ENCODE measurements around the gene CACNA1I. TPM values are rescaled to one million over a fixed set of nuclear protein-coding genes. Genes with fewer than 3 reads are reported as not detected.

The CACNA1I gene
- total and polyA plus RNA-seq, 2 experiments from 2014 or later = 0.42 to 2.4 TPM

DNA sequence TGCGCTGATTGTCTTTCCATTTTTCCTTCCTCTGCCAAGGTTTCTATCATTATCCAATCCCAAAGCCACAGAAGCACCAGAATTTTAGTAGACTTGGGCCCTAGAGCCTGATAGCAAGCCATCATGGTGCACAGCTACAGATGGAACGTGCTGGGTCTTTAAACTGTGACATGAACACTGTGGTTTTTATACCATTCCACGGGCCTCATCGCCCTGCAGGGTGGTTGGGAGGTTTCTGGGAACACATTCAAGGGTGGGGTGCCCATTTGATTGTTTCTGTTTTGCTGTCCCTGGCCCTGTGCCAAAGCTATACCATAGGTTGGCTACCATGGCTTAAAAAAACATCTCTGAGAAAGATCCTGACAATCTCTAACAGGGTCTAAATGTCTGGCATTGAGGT lies 151.9 kb downstream of the CACNA1I start (continued):
- TF ChIP-seq, protein P1, sequence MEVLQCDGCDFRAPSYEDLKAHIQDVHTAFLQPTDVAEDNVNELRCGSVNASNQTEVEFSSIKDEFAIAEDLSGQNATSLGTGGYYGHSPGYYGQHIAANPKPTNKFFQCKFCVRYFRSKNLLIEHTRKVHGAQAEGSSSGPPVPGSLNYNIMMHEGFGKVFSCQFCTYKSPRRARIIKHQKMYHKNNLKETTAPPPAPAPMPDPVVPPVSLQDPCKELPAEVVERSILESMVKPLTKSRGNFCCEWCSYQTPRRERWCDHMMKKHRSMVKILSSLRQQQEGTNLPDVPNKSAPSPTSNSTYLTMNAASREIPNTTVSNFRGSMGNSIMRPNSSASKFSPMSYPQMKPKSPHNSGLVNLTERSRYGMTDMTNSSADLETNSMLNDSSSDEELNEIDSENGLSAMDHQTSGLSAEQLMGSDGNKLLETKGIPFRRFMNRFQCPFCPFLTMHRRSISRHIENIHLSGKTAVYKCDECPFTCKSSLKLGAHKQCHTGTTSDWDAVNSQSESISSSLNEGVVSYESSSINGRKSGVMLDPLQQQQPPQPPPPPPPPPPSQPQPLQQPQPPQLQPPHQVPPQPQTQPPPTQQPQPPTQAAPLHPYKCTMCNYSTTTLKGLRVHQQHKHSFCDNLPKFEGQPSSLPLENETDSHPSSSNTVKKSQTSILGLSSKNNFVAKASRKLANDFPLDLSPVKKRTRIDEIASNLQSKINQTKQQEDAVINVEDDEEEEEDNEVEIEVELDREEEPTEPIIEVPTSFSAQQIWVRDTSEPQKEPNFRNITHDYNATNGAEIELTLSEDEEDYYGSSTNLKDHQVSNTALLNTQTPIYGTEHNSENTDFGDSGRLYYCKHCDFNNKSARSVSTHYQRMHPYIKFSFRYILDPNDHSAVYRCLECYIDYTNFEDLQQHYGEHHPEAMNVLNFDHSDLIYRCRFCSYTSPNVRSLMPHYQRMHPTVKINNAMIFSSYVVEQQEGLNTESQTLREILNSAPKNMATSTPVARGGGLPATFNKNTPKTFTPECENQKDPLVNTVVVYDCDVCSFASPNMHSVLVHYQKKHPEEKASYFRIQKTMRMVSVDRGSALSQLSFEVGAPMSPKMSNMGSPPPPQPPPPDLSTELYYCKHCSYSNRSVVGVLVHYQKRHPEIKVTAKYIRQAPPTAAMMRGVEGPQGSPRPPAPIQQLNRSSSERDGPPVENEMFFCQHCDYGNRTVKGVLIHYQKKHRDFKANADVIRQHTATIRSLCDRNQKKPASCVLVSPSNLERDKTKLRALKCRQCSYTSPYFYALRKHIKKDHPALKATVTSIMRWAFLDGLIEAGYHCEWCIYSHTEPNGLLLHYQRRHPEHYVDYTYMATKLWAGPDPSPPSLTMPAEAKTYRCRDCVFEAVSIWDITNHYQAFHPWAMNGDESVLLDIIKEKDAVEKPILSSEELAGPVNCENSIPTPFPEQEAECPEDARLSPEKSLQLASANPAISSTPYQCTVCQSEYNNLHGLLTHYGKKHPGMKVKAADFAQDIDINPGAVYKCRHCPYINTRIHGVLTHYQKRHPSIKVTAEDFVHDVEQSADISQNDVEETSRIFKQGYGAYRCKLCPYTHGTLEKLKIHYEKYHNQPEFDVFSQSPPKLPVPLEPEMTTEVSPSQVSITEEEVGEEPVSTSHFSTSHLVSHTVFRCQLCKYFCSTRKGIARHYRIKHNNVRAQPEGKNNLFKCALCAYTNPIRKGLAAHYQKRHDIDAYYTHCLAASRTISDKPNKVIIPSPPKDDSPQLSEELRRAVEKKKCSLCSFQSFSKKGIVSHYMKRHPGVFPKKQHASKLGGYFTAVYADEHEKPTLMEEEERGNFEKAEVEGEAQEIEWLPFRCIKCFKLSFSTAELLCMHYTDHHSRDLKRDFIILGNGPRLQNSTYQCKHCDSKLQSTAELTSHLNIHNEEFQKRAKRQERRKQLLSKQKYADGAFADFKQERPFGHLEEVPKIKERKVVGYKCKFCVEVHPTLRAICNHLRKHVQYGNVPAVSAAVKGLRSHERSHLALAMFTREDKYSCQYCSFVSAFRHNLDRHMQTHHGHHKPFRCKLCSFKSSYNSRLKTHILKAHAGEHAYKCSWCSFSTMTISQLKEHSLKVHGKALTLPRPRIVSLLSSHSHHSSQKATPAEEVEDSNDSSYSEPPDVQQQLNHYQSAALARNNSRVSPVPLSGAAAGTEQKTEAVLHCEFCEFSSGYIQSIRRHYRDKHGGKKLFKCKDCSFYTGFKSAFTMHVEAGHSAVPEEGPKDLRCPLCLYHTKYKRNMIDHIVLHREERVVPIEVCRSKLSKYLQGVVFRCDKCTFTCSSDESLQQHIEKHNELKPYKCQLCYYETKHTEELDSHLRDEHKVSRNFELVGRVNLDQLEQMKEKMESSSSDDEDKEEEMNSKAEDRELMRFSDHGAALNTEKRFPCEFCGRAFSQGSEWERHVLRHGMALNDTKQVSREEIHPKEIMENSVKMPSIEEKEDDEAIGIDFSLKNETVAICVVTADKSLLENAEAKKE (CRISPR knock-in tag; IDR thresholded peaks at IDR 0.05) = no peak
- TF ChIP-seq ZNF114 (CRISPR knock-in tag; IDR thresholded peaks at IDR 0.05) (no peak), EZH2phosphoT487 (IDR thresholded peaks at IDR 0.05; ENCODE audit: unreplicated experiment) (no peak), JUNB (IDR thresholded peaks at IDR 0.05; ENCODE audit: unreplicated experiment) (no peak)

DNA sequence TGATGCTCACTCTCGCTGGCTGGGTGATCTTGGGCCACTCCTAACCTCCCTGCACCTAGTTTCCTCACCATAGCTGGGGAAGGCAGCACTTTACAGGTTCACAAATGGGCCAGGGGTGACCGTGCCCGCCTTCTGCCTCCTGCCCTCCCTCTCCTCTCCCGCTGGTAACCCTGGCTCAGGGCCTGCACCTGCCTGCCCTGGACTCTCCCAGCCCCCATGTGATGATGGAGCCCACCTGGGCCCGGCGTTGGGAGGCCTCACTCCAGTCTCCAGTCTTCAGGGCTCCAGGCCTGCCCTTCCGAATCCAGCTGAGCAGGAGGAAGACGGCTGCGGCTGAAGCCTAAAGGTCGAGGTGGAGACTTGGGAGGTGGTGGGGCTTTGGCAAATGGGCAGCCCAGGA lies 152.9 kb downstream of the CACNA1I start:
- no peak overlapping the region for H3K4me2 ChIP-seq
- ATAC-seq (no peak), DNase-seq (ENCODE audit: low spot score) (no peak)
- H3K27ac ChIP-seq (ENCODE audit: low read depth) = no peak overlapping the region
- Mint-ChIP-seq H3K27me3 (ENCODE audit: insufficient read depth, low read depth, poor library complexity) (peaks cover 9% of the 10 kb centered on the region), H3K36me3 (ENCODE audit: low read depth) (no peaks in the 10 kb centered on the region), H3K4me3 (no peak overlapping the region), H3K27ac (no peak overlapping the region), H3K4me1 (peaks cover 12% of the 10 kb centered on the region), H3K9me3 (no peaks in the 10 kb centered on the region)
- H4K20me1 ChIP-seq (replicated peaks; ENCODE audit: insufficient read depth) = no peaks in the 10 kb centered on the region
- H3K27me3 ChIP-seq (ENCODE audit: insufficient read depth) = no peaks in the 10 kb centered on the region
- H3K79me2 ChIP-seq (replicated peaks; ENCODE audit: insufficient read depth) = no peaks in the 10 kb centered on the region
- H3K9me2 ChIP-seq (ENCODE audit: insufficient read depth) = no peaks in the 10 kb centered on the region
- no peak overlapping the region for H2AFZ ChIP-seq
- no peaks in the 10 kb centered on the region for H3K4me1 ChIP-seq (ENCODE audit: insufficient read depth)
- H3K4me3 ChIP-seq = no peak overlapping the region
- H3F3A ChIP-seq (replicated peaks; ENCODE audit: low read depth) = no peaks in the 10 kb centered on the region
- no peaks in the 10 kb centered on the region for H3K36me3 ChIP-seq (ENCODE audit: insufficient read depth)
- TF ChIP-seq JUNB (IDR thresholded peaks at IDR 0.05; ENCODE audit: unreplicated experiment) = no peak
- no peak for TF ChIP-seq NANOG (IDR thresholded peaks at IDR 0.05; ENCODE audit: borderline replicate concordance)
- TF ChIP-seq POLR2AphosphoS5 (IDR thresholded peaks at IDR 0.05; ENCODE audit: low read depth) = no peak
- no peak for TF ChIP-seq STAT1 (IDR thresholded peaks at IDR 0.05; ENCODE audit: unreplicated experiment)
- TF ChIP-seq, protein P2, sequence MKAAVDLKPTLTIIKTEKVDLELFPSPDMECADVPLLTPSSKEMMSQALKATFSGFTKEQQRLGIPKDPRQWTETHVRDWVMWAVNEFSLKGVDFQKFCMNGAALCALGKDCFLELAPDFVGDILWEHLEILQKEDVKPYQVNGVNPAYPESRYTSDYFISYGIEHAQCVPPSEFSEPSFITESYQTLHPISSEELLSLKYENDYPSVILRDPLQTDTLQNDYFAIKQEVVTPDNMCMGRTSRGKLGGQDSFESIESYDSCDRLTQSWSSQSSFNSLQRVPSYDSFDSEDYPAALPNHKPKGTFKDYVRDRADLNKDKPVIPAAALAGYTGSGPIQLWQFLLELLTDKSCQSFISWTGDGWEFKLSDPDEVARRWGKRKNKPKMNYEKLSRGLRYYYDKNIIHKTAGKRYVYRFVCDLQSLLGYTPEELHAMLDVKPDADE (IDR thresholded peaks at IDR 0.05) = no peak
- TF ChIP-seq, protein P1 (CRISPR knock-in tag; IDR thresholded peaks at IDR 0.05) = no peak
- no peak for TF ChIP-seq ZNF331 (CRISPR knock-in tag; IDR thresholded peaks at IDR 0.05; ENCODE audit: low read depth)
- no peak for TF ChIP-seq ZNF114 (CRISPR knock-in tag; IDR thresholded peaks at IDR 0.05)
- no peak for TF ChIP-seq CREB1 (CRISPR knock-in tag; IDR thresholded peaks at IDR 0.05; ENCODE audit: low read depth)

Data from GM23338 (cell line).